IMR-90 (cell line): ENCODE measurements around the gene SLC25A6. TPM values are rescaled to one million over a fixed set of nuclear protein-coding genes. Genes with fewer than 3 reads are reported as not detected.

Source experiments
- ATAC-seq: fragments of 200-7000 bp; cut with Tn5 transposase; 2 replicates; pipeline ENCODE4 v1.9.1; 2020; ENCODE audit warnings: low read depth, mild to moderate bottlenecking, moderate library complexity
- BruUV-seq: library from RNA; stranded (reverse); fragments of 400-500 nt; replicated peaks from 2 replicates; lab custom pipeline; 2021; lab: Mats Ljungman, UMichigan
- CTCF ChIA-PET: fragments of 300-600 bp; formaldehyde crosslinking; extraction: SDS; loops from one replicate; lab custom pipeline; 2021; ENCODE audit warnings: antibody characterized with exemption; lab: Yijun Ruan, JAX
- POLR2A ChIA-PET: fragments of 300-600 bp; sonication (Branson Sonifier 250); formaldehyde crosslinking; loops from one replicate; lab custom pipeline; 2022; ENCODE audit warnings: antibody characterized with exemption; ENCODE audit not compliant: unreplicated experiment; lab: Charles Lee
- DNase-seq: peaks from one replicate; pipeline ENCODE4 v3.0.0; 2013
- H2AFZ ChIP-seq: replicated peaks from 2 replicates; pipeline ENCODE3; 2013; ENCODE audit warnings: low read length, mild to moderate bottlenecking; ENCODE audit not compliant: poor library complexity
- H2AK5ac ChIP-seq: 2 replicates; pipeline ENCODE4 v1.6.1; 2013; ENCODE audit warnings: low read depth, low read length, inconsistent platforms
- H2AK9ac ChIP-seq: replicated peaks from 2 replicates; pipeline ENCODE3; 2013; ENCODE audit warnings: mild to moderate bottlenecking, low read depth, low read length, moderate library complexity; ENCODE audit not compliant: poor library complexity
- H2BK120ac ChIP-seq: 2 replicates; pipeline ENCODE4 v1.6.1; 2013; ENCODE audit warnings: low read depth, low read length, inconsistent platforms
- H2BK15ac ChIP-seq: 3 replicates; pipeline ENCODE4 v1.6.1; 2013; ENCODE audit warnings: low read depth, low read length, inconsistent platforms
- H2BK20ac ChIP-seq: 2 replicates; pipeline ENCODE4 v1.6.1; 2013; ENCODE audit warnings: low read depth, mild to moderate bottlenecking, inconsistent platforms, low read length, moderate library complexity
- H2BK5ac ChIP-seq: 2 replicates; pipeline ENCODE4 v1.6.1; 2013; ENCODE audit warnings: mild to moderate bottlenecking, low read depth, low read length, inconsistent platforms; ENCODE audit not compliant: poor library complexity, severe bottlenecking
- H3K14ac ChIP-seq: replicated peaks from 2 replicates; pipeline ENCODE4 v1.6.1; 2013; ENCODE audit warnings: low read depth, low read length, inconsistent platforms
- H3K18ac ChIP-seq: 2 replicates; pipeline ENCODE4 v1.6.1; 2013; ENCODE audit warnings: low read depth, low read length, control low read depth
- H3K23ac ChIP-seq: 2 replicates; pipeline ENCODE4 v1.6.1; 2013; ENCODE audit warnings: low read depth, low read length, inconsistent platforms
- H3K27ac ChIP-seq: 2 replicates; pipeline ENCODE4 v1.5.1; 2013; ENCODE audit warnings: mild to moderate bottlenecking, control low read depth, low read length; ENCODE audit not compliant: insufficient read depth
- H3K27me3 ChIP-seq: 2 replicates; pipeline ENCODE4 v1.6.1; 2013; ENCODE audit warnings: low read length; ENCODE audit not compliant: control insufficient read depth, insufficient read depth
- H3K36me3 ChIP-seq: 2 replicates; pipeline ENCODE4 v1.6.1; 2013; ENCODE audit warnings: low read length, mixed read lengths; ENCODE audit not compliant: control insufficient read depth, insufficient read depth
- H3K4ac ChIP-seq: 2 replicates; pipeline ENCODE4 v1.6.1; 2013; ENCODE audit warnings: low read depth, low read length, inconsistent platforms
- H3K4me1 ChIP-seq: 2 replicates; pipeline ENCODE4 v1.6.1; 2013; ENCODE audit warnings: low read length, mixed read lengths; ENCODE audit not compliant: control insufficient read depth, insufficient read depth
- H3K4me2 ChIP-seq: 2 replicates; pipeline ENCODE4 v1.6.1; 2013; ENCODE audit warnings: low read depth, mild to moderate bottlenecking, control low read depth, low read length, moderate library complexity
- H3K4me3 ChIP-seq: 2 replicates; pipeline ENCODE4 v1.5.1; 2013; ENCODE audit warnings: low read depth, mild to moderate bottlenecking, control low read depth, low read length, moderate library complexity; ENCODE audit not compliant: insufficient read depth
- H3K56ac ChIP-seq: 2 replicates; pipeline ENCODE4 v1.6.1; 2013; ENCODE audit warnings: low read length, inconsistent platforms; ENCODE audit not compliant: insufficient read depth; ENCODE audit errors: extremely low read depth
- H3K79me1 ChIP-seq, 2 experiments: 2 replicates each; pipeline ENCODE4 v1.6.1; 2013; ENCODE audit warnings: low read length in 2 of 2, inconsistent platforms in 1 of 2, low read depth in 1 of 2
- H3K9ac ChIP-seq: 2 replicates; pipeline ENCODE4 v1.6.1; 2013; ENCODE audit warnings: low read depth, low read length, control low read depth
- H3K9me1 ChIP-seq: 2 replicates; pipeline ENCODE4 v1.6.1; 2013; ENCODE audit warnings: low read length, inconsistent platforms; ENCODE audit not compliant: insufficient read depth
- H3K9me3 ChIP-seq: 2 replicates; pipeline ENCODE4 v1.6.1; 2013; ENCODE audit warnings: low read length; ENCODE audit not compliant: control insufficient read depth, insufficient read depth
- H4K20me1 ChIP-seq: 2 replicates; pipeline ENCODE4 v1.6.1; 2013; ENCODE audit warnings: low read length, inconsistent platforms; ENCODE audit not compliant: insufficient read depth
- H4K5ac ChIP-seq: 2 replicates; pipeline ENCODE4 v1.6.1; 2013; ENCODE audit warnings: mild to moderate bottlenecking, low read depth, low read length, control low read depth
- H4K8ac ChIP-seq, 2 experiments: 2 replicates each; pipeline ENCODE4 v1.6.1; 2013; ENCODE audit warnings: low read depth in 2 of 2, low read length in 2 of 2, control low read depth in 1 of 2, inconsistent platforms in 1 of 2
- H4K91ac ChIP-seq: 2 replicates; pipeline ENCODE4 v1.6.1; 2013; ENCODE audit warnings: low read depth, low read length, inconsistent platforms; ENCODE audit not compliant: insufficient read depth
- BHLHE40 ChIP-seq: fragments of 150-350 bp; IDR thresholded peaks from 2 replicates; pipeline ENCODE4 v1.6.1; 2016; ENCODE audit warnings: mild to moderate bottlenecking, low read depth, low read length
- CEBPB ChIP-seq: IDR thresholded peaks from 2 replicates; pipeline ENCODE4 v1.6.1; 2012; ENCODE audit warnings: low read depth, low read length, improper control_type of control experiment
- CHD1 ChIP-seq: IDR thresholded peaks from 2 replicates; pipeline ENCODE4 v1.6.1; 2012; ENCODE audit warnings: low read depth, low read length, improper control_type of control experiment
- FOS ChIP-seq: fragments of 150-350 bp; IDR thresholded peaks from 2 replicates; pipeline ENCODE4 v1.6.1; 2016; ENCODE audit warnings: low read depth, low read length
- MAFK ChIP-seq: IDR thresholded peaks from 2 replicates; pipeline ENCODE4 v1.6.1; 2012; ENCODE audit warnings: low read depth, low read length, improper control_type of control experiment
- MAZ ChIP-seq: IDR thresholded peaks from 2 replicates; pipeline ENCODE4 v1.6.1; 2012; ENCODE audit warnings: low read depth, mild to moderate bottlenecking, low read length, improper control_type of control experiment, moderate library complexity, borderline replicate concordance
- MXI1 ChIP-seq: IDR thresholded peaks from 2 replicates; pipeline ENCODE4 v1.6.1; 2012; ENCODE audit warnings: low read depth, mild to moderate bottlenecking, low read length, moderate library complexity, borderline replicate concordance
- NFE2L2 ChIP-seq: fragments of 150-350 bp; IDR thresholded peaks from 2 replicates; pipeline ENCODE4 v1.6.1; 2016; ENCODE audit warnings: low read depth, mild to moderate bottlenecking, low read length
- POLR2A ChIP-seq: IDR thresholded peaks from 2 replicates; pipeline ENCODE4 v1.6.1; 2012; ENCODE audit warnings: mild to moderate bottlenecking, low read depth, low read length
- RAD21 ChIP-seq: IDR thresholded peaks from 2 replicates; pipeline ENCODE4 v1.6.1; 2012; ENCODE audit warnings: low read length, improper control_type of control experiment
- RCOR1 ChIP-seq: IDR thresholded peaks from 2 replicates; pipeline ENCODE4 v1.6.1; 2012; ENCODE audit warnings: mild to moderate bottlenecking, low read length, improper control_type of control experiment; ENCODE audit not compliant: insufficient replicate concordance
- RFX5 ChIP-seq: IDR thresholded peaks from 2 replicates; pipeline ENCODE4 v1.8.0; 2012; ENCODE audit warnings: low read depth, mild to moderate bottlenecking, low read length, moderate library complexity
- SMC3 ChIP-seq: fragments of 150-350 bp; IDR thresholded peaks from 2 replicates; pipeline ENCODE4 v1.6.1; 2016; ENCODE audit warnings: low read depth, mild to moderate bottlenecking, antibody characterized with exemption, low read length, moderate library complexity
- dilution Hi-C: fragments of 300-500 bp; cut with HindIII; formaldehyde crosslinking; loops from one replicate; pipeline ENCODE4 v1.14.3; 2018; ENCODE audit warnings: low sequenced_read_pairs; ENCODE audit not compliant: unreplicated experiment
- in situ Hi-C: fragments of 300-500 bp; cut with MboI; formaldehyde crosslinking; loops from 3 replicates; pipeline ENCODE4 v1.14.3; 2019; ENCODE audit warnings: low sequenced_read_pairs, inconsistent platforms, mixed read lengths
- intact Hi-C: fragments of 100-400 bp; cut with micrococcal nuclease; formaldehyde crosslinking; loops from 2 replicates; pipeline ENCODE4 v1.10.0; 2022
- polyA plus RNA-seq, 3 experiments: library from polyadenylated mRNA; depleted of rRNA; stranded (reverse); fragments of >200 nt; gene quantifications; 2 replicates each; pipeline ENCODE4 v1.2.3, GENCODE V29; 2012; ENCODE audit warnings: low replicate concordance in 1 of 3
- total RNA-seq: library from RNA; depleted of rRNA; stranded (reverse); fragments of >200 nt; gene quantifications from 2 replicates; pipeline ENCODE4 v1.2.3, GENCODE V29; 2012
- TF ChIP-seq, protein P1 (sequence below): conservative IDR thresholded peaks from 2 replicates; pipeline ENCODE4 v1.5.1; 2012; ENCODE audit warnings: mild to moderate bottlenecking, low read depth, low read length, improper control_type of control experiment
- TF ChIP-seq, protein P2 (sequence below): fragments of 150-350 bp; IDR thresholded peaks from 2 replicates; pipeline ENCODE4 v1.6.1; 2017; ENCODE audit warnings: mild to moderate bottlenecking, antibody characterized with exemption, low read length, low read depth
- TF ChIP-seq, protein P3 (sequence below): fragments of 150-350 bp; IDR thresholded peaks from 2 replicates; pipeline ENCODE4 v1.6.1; 2016; ENCODE audit warnings: low read depth, mild to moderate bottlenecking, low read length, moderate library complexity, borderline replicate concordance

The SLC25A6 gene
- total and polyA plus RNA-seq, 2 of the 4 experiments (the other 2 are of a cell fraction), result 166 to 565 TPM

DNA sequence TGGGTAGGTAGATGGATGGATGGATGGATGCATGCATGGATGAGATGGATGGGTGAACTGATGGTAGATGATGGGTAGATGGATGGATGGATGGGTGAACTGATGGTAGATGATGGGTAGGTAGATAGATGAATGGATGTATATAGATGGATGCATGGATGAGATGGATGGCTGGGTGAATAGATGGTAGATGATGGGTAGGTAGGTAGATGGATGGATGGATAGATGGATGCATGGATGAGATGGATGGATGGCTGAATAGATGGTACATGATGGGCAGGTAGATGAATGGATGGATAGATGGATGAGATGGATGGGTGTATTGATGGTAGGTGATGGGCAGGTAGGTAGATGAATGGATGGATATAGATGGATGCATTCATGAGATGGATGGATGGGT, 15.1 kb upstream of the SLC25A6 start:
- no peaks in the 10 kb centered on the region for H3K9me3 ChIP-seq
- no peak overlapping the region for H2AFZ ChIP-seq
- BruUV-seq, result no TSS peak
- H3K4me2 ChIP-seq, result no peak overlapping the region
- no peak overlapping the region for H3K18ac ChIP-seq
- in situ Hi-C loops, result no loop called here
- no peak overlapping the region for H2BK120ac ChIP-seq
- H3K4ac ChIP-seq, result no peak overlapping the region
- no peak overlapping the region for H3K56ac ChIP-seq
- no peak overlapping the region for H2AK9ac ChIP-seq
- intact Hi-C loops, result no loop called here
- H3K23ac ChIP-seq, result no peak overlapping the region
- H3K4me3 ChIP-seq, result no peak overlapping the region
- ChIA-PET CTCF (no interaction called here), POLR2A (no interaction called here)
- TF ChIP-seq, protein P1, sequence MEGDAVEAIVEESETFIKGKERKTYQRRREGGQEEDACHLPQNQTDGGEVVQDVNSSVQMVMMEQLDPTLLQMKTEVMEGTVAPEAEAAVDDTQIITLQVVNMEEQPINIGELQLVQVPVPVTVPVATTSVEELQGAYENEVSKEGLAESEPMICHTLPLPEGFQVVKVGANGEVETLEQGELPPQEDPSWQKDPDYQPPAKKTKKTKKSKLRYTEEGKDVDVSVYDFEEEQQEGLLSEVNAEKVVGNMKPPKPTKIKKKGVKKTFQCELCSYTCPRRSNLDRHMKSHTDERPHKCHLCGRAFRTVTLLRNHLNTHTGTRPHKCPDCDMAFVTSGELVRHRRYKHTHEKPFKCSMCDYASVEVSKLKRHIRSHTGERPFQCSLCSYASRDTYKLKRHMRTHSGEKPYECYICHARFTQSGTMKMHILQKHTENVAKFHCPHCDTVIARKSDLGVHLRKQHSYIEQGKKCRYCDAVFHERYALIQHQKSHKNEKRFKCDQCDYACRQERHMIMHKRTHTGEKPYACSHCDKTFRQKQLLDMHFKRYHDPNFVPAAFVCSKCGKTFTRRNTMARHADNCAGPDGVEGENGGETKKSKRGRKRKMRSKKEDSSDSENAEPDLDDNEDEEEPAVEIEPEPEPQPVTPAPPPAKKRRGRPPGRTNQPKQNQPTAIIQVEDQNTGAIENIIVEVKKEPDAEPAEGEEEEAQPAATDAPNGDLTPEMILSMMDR, result no peak
- TF ChIP-seq FOS (no peak), CEBPB (no peak), RFX5 (no peak), RAD21 (no peak), MAZ (no peak), MAFK (no peak), POLR2A (no peak), SMC3 (no peak), RCOR1 (no peak), CHD1 (no peak), MXI1 (no peak), NFE2L2 (no peak), BHLHE40 (no peak)
- TF ChIP-seq, protein P2, sequence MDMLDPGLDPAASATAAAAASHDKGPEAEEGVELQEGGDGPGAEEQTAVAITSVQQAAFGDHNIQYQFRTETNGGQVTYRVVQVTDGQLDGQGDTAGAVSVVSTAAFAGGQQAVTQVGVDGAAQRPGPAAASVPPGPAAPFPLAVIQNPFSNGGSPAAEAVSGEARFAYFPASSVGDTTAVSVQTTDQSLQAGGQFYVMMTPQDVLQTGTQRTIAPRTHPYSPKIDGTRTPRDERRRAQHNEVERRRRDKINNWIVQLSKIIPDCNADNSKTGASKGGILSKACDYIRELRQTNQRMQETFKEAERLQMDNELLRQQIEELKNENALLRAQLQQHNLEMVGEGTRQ, result no peak
- TF ChIP-seq, protein P3, sequence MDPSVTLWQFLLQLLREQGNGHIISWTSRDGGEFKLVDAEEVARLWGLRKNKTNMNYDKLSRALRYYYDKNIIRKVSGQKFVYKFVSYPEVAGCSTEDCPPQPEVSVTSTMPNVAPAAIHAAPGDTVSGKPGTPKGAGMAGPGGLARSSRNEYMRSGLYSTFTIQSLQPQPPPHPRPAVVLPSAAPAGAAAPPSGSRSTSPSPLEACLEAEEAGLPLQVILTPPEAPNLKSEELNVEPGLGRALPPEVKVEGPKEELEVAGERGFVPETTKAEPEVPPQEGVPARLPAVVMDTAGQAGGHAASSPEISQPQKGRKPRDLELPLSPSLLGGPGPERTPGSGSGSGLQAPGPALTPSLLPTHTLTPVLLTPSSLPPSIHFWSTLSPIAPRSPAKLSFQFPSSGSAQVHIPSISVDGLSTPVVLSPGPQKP, result no peak
- no peaks in the 10 kb centered on the region for H3K4me1 ChIP-seq
- peaks cover 0 to 4% of the 10 kb centered on the region in 2 experiments; a peak in 2 of 4 replicates for H3K79me1 ChIP-seq
- H3K36me3 ChIP-seq, result peaks cover 28% of the 10 kb centered on the region
- H2BK15ac ChIP-seq, result no peak overlapping the region
- no peak overlapping the region for H3K27ac ChIP-seq
- no peak overlapping the region for H3K14ac ChIP-seq
- H2AK5ac ChIP-seq, result no peak overlapping the region
- H2BK20ac ChIP-seq, result no peak overlapping the region
- no peak for DNase-seq
- no peak overlapping the region for H3K9ac ChIP-seq
- no peak for ATAC-seq
- dilution Hi-C loops, result no loop called here
- no peaks in the 10 kb centered on the region for H4K20me1 ChIP-seq
- no peak overlapping the region for H4K8ac ChIP-seq
- no peak overlapping the region for H4K91ac ChIP-seq
- no peaks in the 10 kb centered on the region for H3K9me1 ChIP-seq
- H3K27me3 ChIP-seq, result no peaks in the 10 kb centered on the region
- H2BK5ac ChIP-seq, result peak overlapping the region; percentile 50
- no peak overlapping the region for H4K5ac ChIP-seq
